ENCODE measurements around the gene SIDT2.
"Not testable (repeated sequence)": the region's sequence is repeated elsewhere in the genome, so short reads cannot be mapped to it uniquely, and the experiment has no call there.

The SIDT2 gene

GRCh38 chr11:117178210-117179034 is at the start of gene SIDT2:
SIDT2 (plus strand) TSS chr11:117178743; CDS start chr11:117179264, 521 bp downstream.
- DNase-seq = peak; percentile 59

- DNase-seq = not testable (repeated sequence)
Observed at GRCh38 chr11:117130396-117130795, 48.1 kb upstream of the SIDT2 start.

DNA sequence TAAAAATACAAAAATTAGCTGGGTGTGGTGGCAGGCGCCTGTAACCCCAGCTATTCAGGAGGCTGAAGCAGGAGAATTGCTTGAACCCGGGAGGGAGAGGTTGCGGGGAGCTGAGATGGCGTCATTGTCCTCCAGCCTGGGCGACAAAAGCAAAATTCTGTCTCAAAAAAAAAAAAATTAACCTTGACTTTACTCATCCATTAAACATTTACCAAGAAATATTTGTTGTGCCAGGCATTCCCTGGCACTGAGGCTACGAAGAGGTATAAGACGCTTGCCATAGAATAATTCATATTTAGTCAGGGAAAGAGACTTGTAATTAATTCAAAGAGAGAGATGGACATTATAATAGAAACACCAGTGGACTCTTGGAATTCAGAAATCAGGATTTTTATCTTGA is 47.7 kb upstream of the SIDT2 start:
- no peak for DNase-seq

DNA sequence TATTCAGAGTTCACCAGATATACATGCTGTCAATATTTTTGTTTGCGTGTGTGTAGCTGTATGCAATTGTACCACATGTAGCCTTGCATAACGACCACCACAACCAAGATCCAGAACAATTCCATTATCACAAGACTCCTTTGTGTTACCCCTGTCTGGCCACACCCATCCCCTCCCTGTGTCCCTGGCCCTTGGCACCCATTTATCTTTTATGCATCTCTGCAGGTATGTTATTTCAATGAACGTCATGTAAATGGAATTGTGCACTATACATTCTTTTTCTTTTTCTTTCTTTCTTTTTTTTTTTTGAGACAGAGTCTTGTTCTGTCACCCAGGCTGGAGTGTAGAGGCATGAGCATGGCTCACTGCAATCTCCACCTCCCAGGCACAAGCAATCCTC is 44.1 kb upstream of the SIDT2 start:
- DNase-seq = no peak

DNA sequence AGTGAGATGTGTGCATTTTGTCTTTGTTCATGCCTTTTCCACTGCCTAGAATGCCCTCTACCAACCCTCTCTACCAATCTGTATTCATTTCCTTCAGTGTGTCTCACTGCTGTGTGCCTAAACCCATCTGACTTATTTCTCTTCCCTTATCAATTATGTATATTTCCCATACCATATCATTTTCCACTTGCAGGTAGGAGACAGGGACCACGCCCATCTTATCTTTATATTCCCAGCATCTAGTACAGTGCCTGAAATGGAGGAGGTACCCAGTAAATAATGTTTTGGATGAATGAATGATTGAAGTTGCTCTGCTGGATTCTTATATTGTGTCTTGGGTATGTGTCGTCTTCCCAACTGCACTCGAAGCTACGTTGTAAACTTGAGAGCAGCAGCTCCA is 43.6 kb upstream of the SIDT2 start:
- not testable (repeated sequence) for DNase-seq

GRCh38 chr11:117137223-117138086 is 41.1 kb upstream of the SIDT2 start:
- not testable (repeated sequence) for DNase-seq

GRCh38 chr11:117143390-117143789 is 35.2 kb upstream of the SIDT2 start:
- no peak for DNase-seq

- DNase-seq = peak; percentile 83
Observed at GRCh38 chr11:117143871-117144476, 34.6 kb upstream of the SIDT2 start, which contains the start of gene PAFAH1B2. PAFAH1B2 (plus strand) TSS chr11:117144287; CDS start chr11:117152448, 8,161 bp downstream.

- no peak for DNase-seq
Observed at GRCh38 chr11:117144477-117145392, 33.8 kb upstream of the SIDT2 start.

GRCh38 chr11:117145393-117145761 is 33.2 kb upstream of the SIDT2 start:
- DNase-seq = no peak

DNA sequence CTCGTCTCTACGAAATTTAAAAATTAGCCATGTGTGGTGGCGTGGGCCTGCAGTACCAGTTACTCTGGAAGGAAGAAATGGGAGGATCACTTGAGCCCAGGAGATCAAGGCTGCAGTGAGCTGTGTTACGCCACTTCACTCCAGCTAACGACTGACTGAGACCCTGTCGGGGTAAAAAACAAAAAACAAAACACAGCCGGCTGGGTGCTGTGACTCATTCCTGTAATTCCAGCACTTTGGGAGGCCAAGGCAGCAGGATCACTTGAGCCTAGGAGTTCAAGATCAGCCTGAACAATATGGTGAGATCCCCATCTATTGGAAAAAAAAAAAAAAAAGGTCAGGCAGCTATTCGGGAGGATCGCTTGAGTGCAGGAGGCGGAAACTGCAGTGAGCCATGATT is 32.0 kb upstream of the SIDT2 start:
- no peak for DNase-seq

DNA sequence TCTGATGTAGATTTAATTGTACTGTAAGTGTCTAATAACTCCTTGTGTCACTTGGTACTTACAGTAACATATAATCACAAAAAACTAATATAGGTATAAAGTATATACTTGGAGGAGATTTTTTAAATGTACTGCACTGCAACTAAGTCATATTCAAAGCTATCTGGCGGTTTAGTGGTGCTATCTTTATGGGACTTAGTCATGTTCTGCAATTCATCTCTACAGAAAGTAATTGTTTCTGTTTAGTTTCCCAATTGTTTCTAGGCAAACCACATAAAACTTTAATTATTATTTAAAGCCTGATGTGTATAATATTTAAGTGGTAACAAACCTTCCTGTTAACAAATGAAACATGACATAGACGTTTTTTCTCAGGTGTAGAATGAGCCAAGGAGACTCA is 26.5 kb upstream of the SIDT2 start:
- DNase-seq = no peak

DNA sequence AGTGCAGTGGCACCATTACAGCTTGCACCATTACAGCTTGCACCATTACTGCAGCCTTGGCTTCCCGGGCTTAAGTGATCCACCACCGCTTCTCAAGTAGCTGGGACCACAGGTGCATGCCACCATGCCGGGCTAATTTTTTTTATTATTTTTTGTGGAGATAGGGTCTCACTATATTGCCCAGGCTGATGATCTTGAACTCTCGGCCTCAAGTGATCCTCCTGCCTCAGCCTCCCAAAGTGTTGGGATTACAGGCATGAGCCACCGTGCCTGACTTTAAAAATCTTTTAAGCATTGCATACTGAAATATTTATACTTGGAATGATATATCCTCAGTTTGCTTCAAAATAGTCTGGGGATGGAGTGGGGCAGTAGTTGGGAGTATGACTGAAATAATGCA is 24.1 kb upstream of the SIDT2 start:
- DNase-seq = no peak

DNA sequence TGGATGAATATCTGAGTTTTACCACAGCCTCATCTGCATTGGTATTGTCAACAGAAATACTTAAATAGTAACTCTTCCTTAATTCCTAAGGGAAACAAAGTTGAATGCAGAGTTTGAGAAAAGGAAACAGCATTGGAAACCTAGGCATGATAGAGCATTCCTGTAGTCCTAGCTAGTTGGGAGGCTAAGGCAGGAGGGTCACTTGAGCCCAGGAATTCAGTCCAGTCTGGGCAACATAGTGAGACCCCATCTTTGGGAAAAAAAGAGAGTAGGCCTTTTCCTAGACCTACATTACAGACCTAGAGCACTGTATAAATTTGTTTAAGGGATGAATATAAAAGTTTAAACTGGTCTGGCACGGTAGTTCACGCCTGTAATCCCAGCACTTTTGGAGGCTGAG is 21.0 kb upstream of the SIDT2 start:
- no peak for DNase-seq

DNA sequence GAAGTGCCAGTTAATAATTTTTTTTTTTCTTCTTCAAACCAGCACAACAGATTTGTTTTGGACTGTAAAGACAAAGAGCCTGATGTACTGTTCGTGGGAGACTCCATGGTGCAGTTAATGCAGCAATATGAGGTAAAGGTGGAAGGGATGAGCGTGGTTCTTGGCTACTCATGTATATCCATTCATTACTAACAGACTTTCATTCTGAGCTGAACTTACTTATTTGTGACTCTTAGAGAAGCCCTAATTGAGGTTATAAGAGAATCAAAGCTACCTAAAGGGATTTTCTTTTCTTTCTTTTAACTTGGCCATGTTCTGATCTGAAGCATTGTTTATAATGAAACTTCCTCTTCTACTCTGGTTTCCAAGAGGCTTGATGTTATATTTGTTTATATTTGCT is 18.7 kb upstream of the SIDT2 start:
- no peak for DNase-seq

DNA sequence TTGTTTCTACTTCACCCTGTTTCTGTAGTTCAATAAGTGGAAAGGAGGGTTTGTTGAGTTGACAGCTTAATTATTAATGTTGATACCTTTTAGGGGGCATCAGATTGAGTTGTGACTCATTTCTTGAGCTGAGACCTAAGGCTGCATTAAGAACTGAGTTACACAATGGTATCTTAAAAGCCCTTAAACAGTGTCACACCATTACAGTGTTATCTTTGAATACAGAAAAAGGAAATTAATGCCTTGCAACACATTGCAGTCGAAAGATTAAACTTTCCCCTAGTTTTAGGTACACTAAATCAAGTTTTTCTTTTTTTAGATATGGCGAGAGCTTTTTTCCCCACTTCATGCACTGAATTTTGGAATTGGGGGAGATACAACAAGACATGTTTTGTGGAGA is 17.7 kb upstream of the SIDT2 start:
- no peak for DNase-seq

DNA sequence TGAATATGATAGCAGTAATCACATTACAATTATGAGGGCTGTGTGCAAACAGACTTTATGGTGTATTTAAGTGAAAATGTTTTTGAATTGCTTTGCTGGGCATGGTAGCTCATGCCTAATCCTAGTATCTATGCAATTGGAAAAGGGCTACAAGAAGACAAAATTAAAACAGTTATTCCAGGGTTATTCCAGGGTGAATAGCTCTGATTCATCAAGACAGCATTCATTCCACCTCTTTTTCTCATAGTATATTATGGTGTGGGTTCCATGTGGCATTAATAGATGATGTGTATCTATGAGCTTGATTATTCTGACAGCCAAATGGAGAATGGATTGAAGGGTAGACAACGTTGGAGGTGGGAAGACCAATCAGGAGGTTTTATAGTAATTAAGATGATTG is 12.1 kb upstream of the SIDT2 start:
- no peak for DNase-seq

DNA sequence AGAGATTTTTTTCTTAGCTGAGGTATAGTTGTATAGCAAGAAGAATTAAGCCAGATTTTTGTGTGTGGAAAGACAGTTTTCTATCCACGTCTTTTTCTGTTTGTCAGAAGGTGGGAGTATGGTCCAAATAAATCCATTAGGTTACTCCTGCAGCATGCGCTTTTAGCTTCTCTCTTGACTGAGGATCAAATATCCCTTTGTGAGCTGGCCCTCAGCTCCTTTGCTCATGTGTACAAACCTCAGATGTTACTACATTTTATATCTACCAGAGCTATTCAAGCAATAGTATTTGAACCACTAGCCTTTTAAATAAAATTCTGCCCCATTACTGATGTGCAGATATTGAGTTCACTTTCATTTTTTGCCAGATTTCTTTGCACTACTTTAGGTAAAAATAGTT is 8.8 kb upstream of the SIDT2 start:
- no peak for DNase-seq

- DNase-seq = no peak
Observed at GRCh38 chr11:117170210-117170609, 8.3 kb upstream of the SIDT2 start.

DNA sequence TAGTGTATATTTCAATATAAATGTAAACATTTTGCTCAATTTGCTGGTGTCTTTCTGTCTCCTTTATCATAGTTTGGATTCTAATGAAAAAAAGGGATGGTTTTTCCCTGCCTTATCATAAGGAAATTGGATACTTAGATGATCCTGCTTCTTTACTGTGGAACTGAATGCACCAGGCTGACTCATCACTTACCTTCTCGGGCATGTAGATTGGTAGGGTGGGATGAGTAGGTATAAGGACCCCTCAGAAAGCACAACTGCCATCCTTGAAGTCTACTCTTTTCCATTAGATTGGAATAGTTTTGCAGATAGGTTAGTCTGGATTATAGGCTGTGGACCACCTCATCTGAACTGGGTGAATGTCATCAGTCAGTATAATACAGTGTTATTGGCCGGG is 7.5 kb upstream of the SIDT2 start:
- DNase-seq = no peak

DNA sequence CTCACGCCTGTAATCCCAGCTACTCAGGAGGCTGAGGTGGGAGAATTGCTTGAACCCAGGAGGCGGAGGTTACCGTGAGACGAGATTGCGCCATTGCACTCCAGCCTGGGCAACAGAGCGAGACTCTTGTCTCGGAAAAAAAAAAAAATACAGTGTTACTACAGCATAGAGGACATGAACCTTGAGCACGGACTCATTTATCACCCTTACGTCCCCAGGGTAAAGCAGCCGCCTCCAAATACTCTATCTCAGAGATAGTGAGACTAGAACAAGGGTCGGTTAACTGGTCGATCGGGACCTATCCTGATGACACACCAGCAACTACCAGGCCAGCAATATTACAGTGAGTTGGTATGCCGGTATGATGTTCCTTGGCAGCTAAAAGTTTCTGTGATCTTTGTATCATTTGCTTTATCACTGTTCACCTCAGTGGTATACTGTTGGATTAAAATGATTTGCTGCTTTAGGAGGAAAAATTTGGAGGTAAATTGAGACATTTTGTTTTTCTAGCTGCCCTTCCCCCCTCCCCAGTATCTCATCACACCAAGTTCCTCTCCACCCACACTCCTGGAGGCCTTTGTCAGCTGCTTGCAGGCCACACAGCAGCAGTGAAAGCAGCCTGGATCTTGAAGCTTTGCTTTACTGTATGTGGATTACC is 7.0 kb upstream of the SIDT2 start:
- DNase-seq = no peak
